ENCODE data around the gene GARNL3. TPM values are rescaled to one million over a fixed set of nuclear protein-coding genes. Genes with fewer than 3 reads are reported as not detected.

Gene GARNL3
- total and polyA plus RNA-seq, 8 donors = 0.76 to 35.8 (median 7.5) TPM

DNA sequence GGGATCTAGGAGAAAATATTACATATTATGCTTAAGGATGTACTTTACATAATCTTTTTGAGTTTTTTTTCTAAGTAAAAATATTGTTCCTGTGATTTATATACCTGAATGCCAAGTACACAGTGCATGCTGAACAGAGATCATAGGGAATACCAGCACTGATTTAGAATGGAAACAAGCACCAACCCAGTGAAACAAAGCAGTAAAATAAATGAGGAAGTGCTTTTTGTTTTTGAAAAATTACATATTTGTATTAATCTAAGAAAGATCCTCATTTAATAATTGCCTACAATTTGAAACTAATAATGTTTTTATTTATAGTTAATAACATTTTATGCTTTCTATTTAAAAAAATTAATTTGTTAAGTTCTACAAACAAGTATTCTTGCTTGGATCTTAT, 18.0 kb downstream of the GARNL3 start:
- TF ChIP-seq POLR2A (IDR thresholded peaks at IDR 0.05) (no peak), POLR2AphosphoS5 (IDR thresholded peaks at IDR 0.05) (no peak), EP300 (IDR thresholded peaks at IDR 0.05) (no peak)
- TF ChIP-seq, protein P1, sequence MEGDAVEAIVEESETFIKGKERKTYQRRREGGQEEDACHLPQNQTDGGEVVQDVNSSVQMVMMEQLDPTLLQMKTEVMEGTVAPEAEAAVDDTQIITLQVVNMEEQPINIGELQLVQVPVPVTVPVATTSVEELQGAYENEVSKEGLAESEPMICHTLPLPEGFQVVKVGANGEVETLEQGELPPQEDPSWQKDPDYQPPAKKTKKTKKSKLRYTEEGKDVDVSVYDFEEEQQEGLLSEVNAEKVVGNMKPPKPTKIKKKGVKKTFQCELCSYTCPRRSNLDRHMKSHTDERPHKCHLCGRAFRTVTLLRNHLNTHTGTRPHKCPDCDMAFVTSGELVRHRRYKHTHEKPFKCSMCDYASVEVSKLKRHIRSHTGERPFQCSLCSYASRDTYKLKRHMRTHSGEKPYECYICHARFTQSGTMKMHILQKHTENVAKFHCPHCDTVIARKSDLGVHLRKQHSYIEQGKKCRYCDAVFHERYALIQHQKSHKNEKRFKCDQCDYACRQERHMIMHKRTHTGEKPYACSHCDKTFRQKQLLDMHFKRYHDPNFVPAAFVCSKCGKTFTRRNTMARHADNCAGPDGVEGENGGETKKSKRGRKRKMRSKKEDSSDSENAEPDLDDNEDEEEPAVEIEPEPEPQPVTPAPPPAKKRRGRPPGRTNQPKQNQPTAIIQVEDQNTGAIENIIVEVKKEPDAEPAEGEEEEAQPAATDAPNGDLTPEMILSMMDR (IDR thresholded peaks at IDR 0.05) = no peak
- Histone ChIP-seq H3K4me3 (no peak overlapping the region), H3K27me3 (no peaks in the 10 kb centered on the region), H3K4me1 (peaks cover 0 to 15% (median under 1%) of the 10 kb centered on the region in 4 donors), H3K27ac (no peak overlapping the region), H3K36me3 (no peaks in the 10 kb centered on the region), H3K9me3 (no peaks in the 10 kb centered on the region)
- DNase-seq = no peak
- intact Hi-C loops (cut with DNase I; ENCODE audit: low total_unique reads) = no loop called here

DNA sequence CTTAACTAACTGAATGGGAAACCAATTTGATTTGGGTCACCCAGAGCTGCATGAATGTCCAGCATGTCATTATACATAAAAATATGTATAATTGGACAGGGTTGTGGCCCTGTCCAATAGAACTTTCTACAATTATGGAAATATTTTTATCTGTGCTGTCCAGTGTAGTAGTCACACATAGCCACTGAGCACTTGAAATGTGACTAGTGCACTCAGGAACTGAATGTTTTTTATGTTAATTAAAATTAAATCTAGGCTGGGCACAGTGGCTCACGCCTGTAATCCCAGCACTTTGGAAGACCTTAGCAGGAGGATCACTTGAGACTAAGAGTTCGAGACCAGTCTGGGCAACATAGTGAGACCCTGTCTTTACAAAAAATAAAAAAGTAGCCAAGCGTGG, 18.6 kb downstream of the GARNL3 start:
- 91 to 96% (median 95%) methylated on average over 3 of the region's 3 CpGs for WGBS, 5 donors
- Histone ChIP-seq H3K27ac (no peak overlapping the region), H3K9me3 (no peaks in the 10 kb centered on the region), H3K4me3 (no peak overlapping the region), H3K27me3 (no peaks in the 10 kb centered on the region), H3K4me1 (peaks cover 0 to 15% (median 0%) of the 10 kb centered on the region in 4 donors), H3K36me3 (no peaks in the 10 kb centered on the region)
- intact Hi-C loops (cut with DNase I; ENCODE audit: low total_unique reads) = no loop called here
- DNase-seq = no peak
- TF ChIP-seq POLR2A (IDR thresholded peaks at IDR 0.05) = no peak
- TF ChIP-seq, protein P1 (IDR thresholded peaks at IDR 0.05) = no peak
- TF ChIP-seq EP300 (IDR thresholded peaks at IDR 0.05) = no peak
- no peak for TF ChIP-seq POLR2AphosphoS5 (IDR thresholded peaks at IDR 0.05)

GRCh38 chr9:127283917-127284497, 19.4 kb downstream of the GARNL3 start:
- WGBS, 5 donors = 27 to 44% (median 36%) methylated on average over 2 of the region's 2 CpGs
- H3K4me1 ChIP-seq = peaks cover 0 to 15% (median 0%) of the 10 kb centered on the region in 4 donors
- no peaks in the 10 kb centered on the region for H3K9me3 ChIP-seq
- no peak overlapping the region for H3K4me3 ChIP-seq
- no peaks in the 10 kb centered on the region for H3K27me3 ChIP-seq
- intact Hi-C loops (cut with DNase I; ENCODE audit: low total_unique reads) = no loop called here
- DNase-seq = peak in 1 of 2 donors; percentile 46
- no peaks in the 10 kb centered on the region for H3K36me3 ChIP-seq
- TF ChIP-seq POLR2A (IDR thresholded peaks at IDR 0.05) (no peak), POLR2AphosphoS5 (IDR thresholded peaks at IDR 0.05) (no peak)
- TF ChIP-seq, protein P1 (IDR thresholded peaks at IDR 0.05) = no peak
- H3K27ac ChIP-seq = no peak overlapping the region

GRCh38 chr9:127285965-127286364, 21.4 kb downstream of the GARNL3 start:
- intact Hi-C loops (cut with DNase I; ENCODE audit: low total_unique reads) = no loop called here
- no peak for TF ChIP-seq EP300 (IDR thresholded peaks at IDR 0.05)
- TF ChIP-seq POLR2AphosphoS5 (IDR thresholded peaks at IDR 0.05) = no peak
- TF ChIP-seq POLR2A (IDR thresholded peaks at IDR 0.05) = no peak
- TF ChIP-seq, protein P1 (IDR thresholded peaks at IDR 0.05) = no peak
- Histone ChIP-seq H3K9me3 (no peaks in the 10 kb centered on the region), H3K27ac (no peak overlapping the region), H3K4me1 (peaks cover 0 to 5% (median 0%) of the 10 kb centered on the region in 4 donors), H3K36me3 (no peaks in the 10 kb centered on the region), H3K4me3 (no peak overlapping the region), H3K27me3 (no peaks in the 10 kb centered on the region)
- DNase-seq = no peak
